AG10803 (cell line): ENCODE data around the gene GRAMD1B.

Experiments used
- DNase-seq: peaks from one replicate; pipeline ENCODE4 v3.0.0; 2010; ENCODE audit warnings: low read depth
- H3K4me3 ChIP-seq: 2 replicates; pipeline ENCODE4 v1.5.1; 2011; ENCODE audit warnings: mild to moderate bottlenecking, low read length, control low read depth
- TF ChIP-seq, protein P1 (sequence below): conservative IDR thresholded peaks from 2 replicates; pipeline ENCODE4 v1.5.1; 2011; ENCODE audit warnings: mild to moderate bottlenecking, low read length, control low read depth, inconsistent platforms

GRAMD1B gene

DNA sequence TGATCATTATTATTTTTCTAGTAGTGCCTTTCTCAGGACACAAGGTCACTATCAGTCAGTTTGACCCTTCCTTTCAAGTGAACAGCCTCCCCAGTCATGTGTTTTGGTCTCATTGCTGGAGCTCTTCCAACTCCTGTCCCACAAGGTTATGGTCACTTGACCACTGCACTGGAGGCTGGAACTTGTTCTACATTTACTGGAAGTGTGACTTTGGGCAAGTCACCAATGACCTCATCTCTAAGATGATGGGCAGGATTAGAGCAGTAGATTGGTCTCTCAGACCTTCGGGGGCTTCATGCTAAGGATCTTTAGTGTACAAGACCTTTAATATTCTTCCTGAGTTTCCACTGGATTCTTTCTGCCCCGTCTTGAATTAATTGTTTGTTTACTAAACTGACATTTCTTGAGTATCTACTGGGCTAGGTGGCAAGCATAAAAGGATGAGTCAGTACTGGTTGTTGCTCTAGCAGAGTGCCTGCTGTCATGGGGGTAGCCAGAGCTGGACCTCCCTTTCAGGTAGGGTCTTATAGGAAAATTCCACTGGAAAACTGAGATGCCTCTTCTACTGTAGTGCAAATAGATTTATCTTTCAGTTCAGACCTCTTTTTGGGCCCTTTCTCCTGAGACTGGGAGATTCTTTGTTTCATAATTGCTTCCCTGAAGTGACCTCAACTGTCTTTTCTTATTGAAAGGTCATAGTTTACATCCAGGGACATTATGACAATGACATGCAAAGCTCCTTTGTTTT lies 106.8 kb downstream of the GRAMD1B start:
- no peak overlapping the region for H3K4me3 ChIP-seq
- TF ChIP-seq, protein P1, sequence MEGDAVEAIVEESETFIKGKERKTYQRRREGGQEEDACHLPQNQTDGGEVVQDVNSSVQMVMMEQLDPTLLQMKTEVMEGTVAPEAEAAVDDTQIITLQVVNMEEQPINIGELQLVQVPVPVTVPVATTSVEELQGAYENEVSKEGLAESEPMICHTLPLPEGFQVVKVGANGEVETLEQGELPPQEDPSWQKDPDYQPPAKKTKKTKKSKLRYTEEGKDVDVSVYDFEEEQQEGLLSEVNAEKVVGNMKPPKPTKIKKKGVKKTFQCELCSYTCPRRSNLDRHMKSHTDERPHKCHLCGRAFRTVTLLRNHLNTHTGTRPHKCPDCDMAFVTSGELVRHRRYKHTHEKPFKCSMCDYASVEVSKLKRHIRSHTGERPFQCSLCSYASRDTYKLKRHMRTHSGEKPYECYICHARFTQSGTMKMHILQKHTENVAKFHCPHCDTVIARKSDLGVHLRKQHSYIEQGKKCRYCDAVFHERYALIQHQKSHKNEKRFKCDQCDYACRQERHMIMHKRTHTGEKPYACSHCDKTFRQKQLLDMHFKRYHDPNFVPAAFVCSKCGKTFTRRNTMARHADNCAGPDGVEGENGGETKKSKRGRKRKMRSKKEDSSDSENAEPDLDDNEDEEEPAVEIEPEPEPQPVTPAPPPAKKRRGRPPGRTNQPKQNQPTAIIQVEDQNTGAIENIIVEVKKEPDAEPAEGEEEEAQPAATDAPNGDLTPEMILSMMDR, result no peak
- DNase-seq, result peak; percentile 23

DNA sequence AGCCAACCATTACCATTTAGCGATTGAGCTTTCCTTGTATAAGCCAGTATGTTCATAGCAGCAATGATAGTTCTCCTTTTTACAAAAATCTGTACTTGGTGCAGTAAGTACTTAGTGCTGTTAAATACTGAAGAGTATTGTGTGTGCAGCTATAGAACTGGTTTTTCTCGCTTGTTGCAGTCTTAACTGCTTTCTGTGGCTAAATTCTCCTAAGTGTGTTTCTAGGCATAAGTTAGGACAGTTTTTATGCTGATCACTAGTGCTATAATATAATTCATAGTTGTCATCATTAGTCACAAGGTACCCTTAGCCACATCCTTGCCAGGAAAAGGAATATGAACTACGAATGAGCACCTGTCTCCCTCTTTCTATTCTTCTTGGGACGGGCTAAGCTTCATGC lies 107.7 kb downstream of the GRAMD1B start:
- no peak for DNase-seq
- no peak overlapping the region for H3K4me3 ChIP-seq
- TF ChIP-seq, protein P1, result no peak

DNA sequence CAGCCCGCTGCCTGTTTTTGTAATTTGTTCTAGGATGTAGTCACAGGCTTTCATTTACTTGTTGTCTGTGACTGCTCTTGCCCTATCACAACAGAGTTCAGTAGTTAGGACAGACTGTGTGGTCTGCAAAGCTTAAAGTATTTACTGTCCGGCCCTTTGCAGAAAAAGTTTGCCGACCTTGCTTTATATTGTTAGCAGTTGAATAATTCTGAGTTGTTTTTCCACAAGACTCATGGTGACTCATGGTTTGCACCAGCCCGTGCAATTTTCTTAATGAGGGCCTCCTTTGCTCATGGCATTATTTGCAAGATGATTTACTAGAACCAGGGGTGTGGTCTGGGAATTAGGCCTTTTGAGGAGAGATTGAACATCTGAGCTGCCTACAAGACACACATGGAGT lies 113.7 kb downstream of the GRAMD1B start:
- TF ChIP-seq, protein P1, result no peak
- DNase-seq, result peak; percentile 90
- no peak overlapping the region for H3K4me3 ChIP-seq

DNA sequence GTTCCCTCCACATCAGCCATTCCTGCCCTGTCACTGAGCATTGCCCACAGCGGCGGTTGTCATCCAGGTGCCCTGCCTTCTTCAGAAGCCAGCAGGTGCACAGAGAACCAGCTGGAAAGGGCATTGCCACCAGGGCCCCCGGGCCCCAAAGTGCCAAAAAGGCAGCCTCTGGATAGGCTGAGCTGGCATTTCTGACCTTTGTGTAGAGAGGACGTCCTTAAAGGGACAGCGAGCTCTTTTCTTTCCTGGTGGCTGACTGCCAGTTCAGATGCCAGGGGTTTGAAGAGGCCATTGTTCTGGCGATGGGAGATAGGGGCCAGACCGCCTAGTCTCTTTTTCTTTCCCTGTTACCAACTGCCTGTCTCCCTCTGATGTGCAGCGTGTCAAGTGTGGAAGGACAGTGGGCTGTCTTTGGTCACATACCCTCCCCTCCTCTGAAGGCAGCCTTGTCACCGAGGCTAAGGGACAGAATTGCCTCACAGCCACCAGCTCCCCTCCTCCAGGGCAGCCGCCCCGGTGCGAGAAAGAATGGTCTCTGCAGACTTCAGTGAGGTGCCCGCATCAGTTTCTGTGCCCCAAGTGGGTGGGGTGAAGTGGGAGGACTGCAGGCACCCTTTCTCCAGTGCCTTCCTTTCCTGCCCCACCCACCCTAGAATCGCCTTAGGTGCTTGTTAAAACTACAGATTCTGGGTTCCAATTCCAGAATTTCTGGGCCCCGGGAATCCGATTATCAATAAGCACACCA lies 114.7 kb downstream of the GRAMD1B start:
- DNase-seq, result no peak
- TF ChIP-seq, protein P1, result no peak
- no peak overlapping the region for H3K4me3 ChIP-seq

DNA sequence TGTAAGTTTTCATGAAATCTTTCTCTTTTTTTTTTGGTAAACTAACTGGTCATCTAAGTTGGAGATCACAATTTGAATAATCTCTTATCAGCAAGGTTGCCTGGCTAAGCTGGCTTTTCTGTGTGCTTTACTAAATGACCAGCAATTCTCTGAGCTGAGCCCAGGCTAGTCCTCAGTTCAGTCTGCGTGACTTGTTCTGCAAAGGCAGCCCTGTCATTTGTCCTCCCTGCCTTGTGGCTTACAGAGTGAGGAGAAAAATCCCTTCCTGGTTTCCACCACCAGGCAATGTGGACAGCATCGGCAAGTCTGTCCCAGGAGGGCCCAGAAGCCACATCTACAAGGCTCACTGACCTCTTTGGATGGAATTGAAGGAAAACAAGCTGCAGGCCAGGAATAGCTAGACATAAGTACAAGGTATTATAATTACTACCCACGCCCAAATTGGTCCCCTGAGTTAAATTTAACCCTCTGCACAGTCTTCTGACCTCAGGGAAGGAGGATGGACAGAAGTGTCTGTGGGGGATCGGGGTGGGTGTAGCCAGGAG lies 115.7 kb downstream of the GRAMD1B start:
- TF ChIP-seq, protein P1, result no peak
- H3K4me3 ChIP-seq, result no peak overlapping the region

DNA sequence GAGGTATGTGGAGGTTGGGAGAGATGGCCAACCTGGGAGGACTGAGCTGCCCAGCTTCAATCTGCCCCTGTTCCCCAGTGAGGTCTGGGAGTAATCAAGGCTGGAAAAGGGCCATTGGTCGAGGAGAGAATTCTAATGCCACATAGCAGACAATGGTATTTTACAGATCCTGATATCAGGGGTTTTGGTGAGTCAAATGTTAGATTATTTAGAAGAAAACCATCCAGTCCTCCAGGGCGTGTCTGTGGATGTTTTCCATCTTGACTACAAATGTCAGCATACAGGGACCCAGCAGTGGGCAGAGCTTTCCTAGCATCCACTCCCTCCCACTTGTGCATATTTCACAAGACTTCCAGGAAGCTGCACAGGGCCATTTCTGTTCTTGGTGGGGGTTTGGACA lies 116.4 kb downstream of the GRAMD1B start:
- H3K4me3 ChIP-seq, result no peak overlapping the region
- peak; percentile 92 for DNase-seq
- TF ChIP-seq, protein P1, result no peak

More for the DNA sequence above, 115.7 kb downstream of the GRAMD1B start:
- DNase-seq, result peak; percentile 12
